ENCODE data around the gene TRPC4AP.
"Not testable (repeated sequence)": the region's sequence is repeated elsewhere in the genome, so short reads cannot be mapped to it uniquely, and the experiment has no call there.

Gene TRPC4AP

GRCh38 chr20:35055445-35056276, 36.9 kb downstream of the TRPC4AP start:
- DNase-seq (ENCODE audit: low read depth in 2 of 2) = no peak

- no peak for DNase-seq (ENCODE audit: low read depth in 2 of 2)
These were observed 37.8 kb downstream of the TRPC4AP start for GRCh38 chr20:35054814-35055213.

GRCh38 chr20:35052616-35053015, 40.0 kb downstream of the TRPC4AP start:
- DNase-seq (ENCODE audit: low read depth in 2 of 2) = not testable (repeated sequence)

GRCh38 chr20:35049776-35050352, 42.7 kb downstream of the TRPC4AP start:
- no peak for DNase-seq (ENCODE audit: low read depth in 2 of 2)

- DNase-seq (ENCODE audit: low read depth in 2 of 2) = no peak
These were observed 43.9 kb downstream of the TRPC4AP start for GRCh38 chr20:35048739-35049138.

GRCh38 chr20:35042268-35042667, 50.3 kb downstream of the TRPC4AP start:
- no peak for DNase-seq (ENCODE audit: low read depth in 2 of 2)

GRCh38 chr20:35040646-35041045, 52.0 kb downstream of the TRPC4AP start:
- no peak for DNase-seq (ENCODE audit: low read depth in 2 of 2)

- no peak for DNase-seq (ENCODE audit: low read depth in 2 of 2)
These were observed 52.6 kb downstream of the TRPC4AP start for GRCh38 chr20:35039846-35040489.

- DNase-seq (ENCODE audit: low read depth in 2 of 2) = no peak
These were observed 53.5 kb downstream of the TRPC4AP start for GRCh38 chr20:35039146-35039545.

- DNase-seq (ENCODE audit: low read depth in 2 of 2) = no peak
These were observed 58.5 kb downstream of the TRPC4AP start for GRCh38 chr20:35034145-35034544.

GRCh38 chr20:35030136-35030535, 62.5 kb downstream of the TRPC4AP start:
- DNase-seq (ENCODE audit: low read depth in 2 of 2) = no peak

GRCh38 chr20:35027301-35027700, 65.3 kb downstream of the TRPC4AP start:
- DNase-seq (ENCODE audit: low read depth in 2 of 2) = no peak

- DNase-seq (ENCODE audit: low read depth in 2 of 2) = no peak
These were observed 67.5 kb downstream of the TRPC4AP start for GRCh38 chr20:35025116-35025515.

- no peak for DNase-seq (ENCODE audit: low read depth in 2 of 2)
These were observed 69.0 kb downstream of the TRPC4AP start for GRCh38 chr20:35023624-35024023.

- DNase-seq (ENCODE audit: low read depth in 2 of 2) = no peak
These were observed 70.8 kb downstream of the TRPC4AP start for GRCh38 chr20:35021831-35022230.

GRCh38 chr20:35021063-35021462, 71.5 kb downstream of the TRPC4AP start:
- no peak for DNase-seq (ENCODE audit: low read depth in 2 of 2)

GRCh38 chr20:35020108-35020928, 72.3 kb downstream of the TRPC4AP start:
- no peak for DNase-seq (ENCODE audit: low read depth in 2 of 2)

- no peak for DNase-seq (ENCODE audit: low read depth in 2 of 2)
These were observed 73.8 kb downstream of the TRPC4AP start for GRCh38 chr20:35018590-35019371.

- DNase-seq (ENCODE audit: low read depth in 2 of 2) = no peak
These were observed 75.3 kb downstream of the TRPC4AP start for GRCh38 chr20:35017099-35017835.

GRCh38 chr20:35015863-35016193, 76.8 kb downstream of the TRPC4AP start:
- DNase-seq (ENCODE audit: low read depth in 2 of 2) = no peak

GRCh38 chr20:35014537-35014936, 78.1 kb downstream of the TRPC4AP start:
- no peak for DNase-seq (ENCODE audit: low read depth in 2 of 2)

Measured in stimulated activated CD4-positive, alpha-beta T cell treated with anti-CD3 and anti-CD28 coated beads, Interleukin-12 subunit alpha, Interleukin-12 subunit beta, amount 100 ng/mL, for 24 hours (primary cell).